Measurements from ENCODE around the gene PLAGL1. TPM values are rescaled to one million over a fixed set of nuclear protein-coding genes. Genes with fewer than 3 reads are reported as not detected.

Gene PLAGL1
- total RNA-seq, 4 donors from 2014 or later = 22.3 to 33.6 (median 26.0) TPM

DNA sequence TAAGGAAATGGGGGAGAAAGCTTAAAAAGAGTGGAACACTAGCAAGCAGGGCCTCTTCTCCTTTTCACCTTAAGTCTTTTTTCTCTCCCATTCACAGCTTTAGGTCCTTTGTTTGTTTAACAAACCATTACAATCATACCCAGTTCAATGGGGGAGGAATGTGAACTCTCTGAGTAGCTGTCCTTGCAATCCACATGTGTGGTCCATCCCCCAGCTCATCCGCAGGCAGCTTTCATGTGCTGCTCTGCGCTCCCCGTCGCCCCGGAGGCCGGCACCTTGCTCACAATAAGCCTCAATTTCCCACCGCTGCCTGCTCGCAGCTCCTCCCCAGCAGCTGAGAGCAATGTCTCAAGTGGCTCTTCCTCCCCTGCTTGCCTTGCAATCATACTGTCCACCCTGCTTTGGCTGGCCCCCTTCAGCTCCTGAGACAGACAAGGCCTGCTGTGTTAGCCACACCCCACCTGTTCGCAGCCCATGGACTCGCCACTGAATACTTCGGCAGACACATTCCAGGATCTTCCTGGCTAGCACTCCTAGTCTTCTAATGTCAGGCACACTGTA is 49.1 kb downstream of the PLAGL1 start:
- TF ChIP-seq, protein P1, sequence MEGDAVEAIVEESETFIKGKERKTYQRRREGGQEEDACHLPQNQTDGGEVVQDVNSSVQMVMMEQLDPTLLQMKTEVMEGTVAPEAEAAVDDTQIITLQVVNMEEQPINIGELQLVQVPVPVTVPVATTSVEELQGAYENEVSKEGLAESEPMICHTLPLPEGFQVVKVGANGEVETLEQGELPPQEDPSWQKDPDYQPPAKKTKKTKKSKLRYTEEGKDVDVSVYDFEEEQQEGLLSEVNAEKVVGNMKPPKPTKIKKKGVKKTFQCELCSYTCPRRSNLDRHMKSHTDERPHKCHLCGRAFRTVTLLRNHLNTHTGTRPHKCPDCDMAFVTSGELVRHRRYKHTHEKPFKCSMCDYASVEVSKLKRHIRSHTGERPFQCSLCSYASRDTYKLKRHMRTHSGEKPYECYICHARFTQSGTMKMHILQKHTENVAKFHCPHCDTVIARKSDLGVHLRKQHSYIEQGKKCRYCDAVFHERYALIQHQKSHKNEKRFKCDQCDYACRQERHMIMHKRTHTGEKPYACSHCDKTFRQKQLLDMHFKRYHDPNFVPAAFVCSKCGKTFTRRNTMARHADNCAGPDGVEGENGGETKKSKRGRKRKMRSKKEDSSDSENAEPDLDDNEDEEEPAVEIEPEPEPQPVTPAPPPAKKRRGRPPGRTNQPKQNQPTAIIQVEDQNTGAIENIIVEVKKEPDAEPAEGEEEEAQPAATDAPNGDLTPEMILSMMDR (IDR thresholded peaks at IDR 0.05) = no peak
- DNase-seq (ENCODE audit: low spot score) (no peak), ATAC-seq (ENCODE audit: low FRiP score) (no peak)

DNA sequence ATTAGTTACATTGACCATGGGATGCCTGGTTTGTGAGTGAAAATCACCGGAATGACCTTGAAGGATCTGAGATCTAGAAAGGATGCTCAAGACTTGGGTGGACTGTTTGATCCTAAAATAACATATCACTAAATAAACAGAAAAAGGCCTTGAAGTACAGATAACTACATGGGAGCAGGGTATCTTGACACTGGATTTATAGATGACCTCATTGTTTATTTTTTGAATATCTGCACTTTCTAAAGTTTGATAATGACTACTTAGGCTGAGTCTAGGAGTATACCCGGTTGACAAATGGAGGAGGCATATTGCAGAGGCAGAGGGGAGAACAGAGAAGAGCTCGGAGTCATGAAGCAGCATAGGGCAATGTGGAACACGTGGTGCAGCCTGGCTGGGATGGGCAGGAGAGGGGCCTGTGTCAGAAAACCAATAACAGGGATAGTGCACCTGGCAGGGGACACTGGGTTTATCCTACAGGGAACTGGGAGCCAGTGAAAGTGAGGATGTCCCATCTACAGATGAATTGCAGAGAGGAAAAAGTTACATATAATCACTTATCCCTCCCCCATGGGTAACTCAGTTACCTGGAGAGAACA is 50.3 kb downstream of the PLAGL1 start:
- DNase-seq (ENCODE audit: low spot score) (no peak), ATAC-seq (ENCODE audit: low FRiP score) (no peak)
- TF ChIP-seq, protein P1 (IDR thresholded peaks at IDR 0.05) = no peak

- DNase-seq (ENCODE audit: low spot score) (no peak), ATAC-seq (ENCODE audit: low FRiP score) (no peak)
- TF ChIP-seq, protein P1 (IDR thresholded peaks at IDR 0.05) = no peak
These were observed 52.1 kb downstream of the PLAGL1 start for GRCh38 chr6:143955971-143956370.

GRCh38 chr6:143953922-143954321 is 54.1 kb downstream of the PLAGL1 start:
- no peak for DNase-seq (ENCODE audit: low spot score)
- TF ChIP-seq, protein P1 (IDR thresholded peaks at IDR 0.05) = no peak
- no peak for ATAC-seq (ENCODE audit: low FRiP score)

- no peak for DNase-seq (ENCODE audit: low spot score)
- TF ChIP-seq, protein P1 (IDR thresholded peaks at IDR 0.05) = no peak
- no peak for ATAC-seq (ENCODE audit: low FRiP score)
These were observed 54.9 kb downstream of the PLAGL1 start for GRCh38 chr6:143952947-143953701.

- ATAC-seq (ENCODE audit: low FRiP score) (no peak), DNase-seq (ENCODE audit: low spot score) (no peak)
- TF ChIP-seq, protein P1 (IDR thresholded peaks at IDR 0.05) = no peak
These were observed 55.8 kb downstream of the PLAGL1 start for GRCh38 chr6:143952060-143952778.
